Measurements from ENCODE around the gene PPFIA4. TPM values are rescaled to one million over a fixed set of nuclear protein-coding genes. Genes with fewer than 3 reads are reported as not detected.

PPFIA4 gene
- polyA plus RNA-seq, 4 donors = 0.27 to 1.2 (median 0.54) TPM; not detected in 1

DNA sequence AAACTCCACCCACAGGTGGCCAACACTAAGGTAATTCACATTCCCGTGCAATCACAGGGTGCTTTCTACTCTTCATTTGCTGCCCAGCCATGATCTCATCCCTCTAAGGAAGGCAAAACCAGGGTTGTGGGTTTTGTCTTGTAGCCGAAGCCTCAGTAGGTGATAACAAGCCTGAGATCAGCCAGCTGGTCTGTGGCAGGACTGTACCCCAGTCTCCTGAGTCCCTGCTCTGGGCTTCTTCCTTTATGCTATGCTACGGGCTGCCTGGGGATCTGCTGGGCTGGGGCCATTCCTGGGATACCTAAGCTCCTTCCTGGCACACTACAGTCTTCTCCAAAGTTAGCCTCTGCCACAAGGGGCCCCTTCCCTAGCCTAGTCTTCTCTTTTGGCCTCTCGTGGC, 9.8 kb downstream of the PPFIA4 start:
- 39 to 60% (median 57%) methylated on average over 4 of the region's 4 CpGs for WGBS, 3 donors
- no peak for FAIRE-seq
- no peaks in the 10 kb centered on the region for H3K4me1 ChIP-seq (ENCODE audit: control insufficient read depth in 3 of 3, insufficient read depth in 2 of 3, low read depth in 1 of 3, low read length in 2 of 3)
- H3K36me3 ChIP-seq (ENCODE audit: control insufficient read depth in 3 of 3, insufficient read depth in 2 of 3, low read depth in 1 of 3, low read length in 3 of 3) = no peaks in the 10 kb centered on the region
- no peak overlapping the region for H3K4me3 ChIP-seq (ENCODE audit: low read depth in 1 of 3, low read length in 3 of 3)
- DNase-seq = no peak
- H3K9me3 ChIP-seq (ENCODE audit: control insufficient read depth in 2 of 2, insufficient read depth in 1 of 2, low read depth in 1 of 2, low read length in 1 of 2) = no peaks in the 10 kb centered on the region
- H3K27me3 ChIP-seq (ENCODE audit: control insufficient read depth in 3 of 3, insufficient read depth in 3 of 3, low read length in 3 of 3) = peaks cover 0 to 5% (median 0%) of the 10 kb centered on the region in 3 donors
- H3K27ac ChIP-seq (ENCODE audit: low read depth in 1 of 3, low read length in 2 of 3) = no peak overlapping the region

DNA sequence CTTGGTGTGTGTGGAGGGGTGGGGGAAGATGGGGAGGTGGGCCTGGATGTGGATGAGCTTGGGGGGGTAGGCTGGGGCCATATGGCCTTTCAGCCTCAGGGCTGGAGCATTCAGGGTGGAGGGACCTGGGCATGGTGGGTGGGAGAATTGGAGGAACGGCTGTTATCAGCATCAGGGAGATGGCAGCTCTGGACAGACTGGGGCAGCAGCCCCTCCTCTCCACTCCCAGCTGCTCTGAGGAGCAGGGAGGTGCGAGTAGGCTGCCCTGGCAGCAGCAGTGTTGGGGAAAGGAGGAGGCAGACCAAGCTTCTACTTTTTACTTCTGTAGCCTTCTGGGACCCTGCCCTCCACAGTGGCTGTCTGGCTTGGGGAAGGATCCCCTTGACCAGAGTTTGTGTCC, 10.2 kb downstream of the PPFIA4 start:
- DNase-seq (no peak), FAIRE-seq (no peak)
- Histone ChIP-seq H3K27me3 (ENCODE audit: control insufficient read depth in 3 of 3, insufficient read depth in 3 of 3, low read length in 3 of 3) (peaks cover 0 to 6% (median 0%) of the 10 kb centered on the region in 3 donors), H3K4me3 (ENCODE audit: low read depth in 1 of 3, low read length in 3 of 3) (no peak overlapping the region), H3K27ac (ENCODE audit: low read depth in 1 of 3, low read length in 2 of 3) (no peak overlapping the region), H3K4me1 (ENCODE audit: control insufficient read depth in 3 of 3, insufficient read depth in 2 of 3, low read depth in 1 of 3, low read length in 2 of 3) (no peaks in the 10 kb centered on the region), H3K9me3 (ENCODE audit: control insufficient read depth in 2 of 2, insufficient read depth in 1 of 2, low read depth in 1 of 2, low read length in 1 of 2) (no peaks in the 10 kb centered on the region), H3K36me3 (ENCODE audit: control insufficient read depth in 3 of 3, insufficient read depth in 2 of 3, low read depth in 1 of 3, low read length in 3 of 3) (no peaks in the 10 kb centered on the region)
- WGBS, 3 donors = 41 to 46% (median 43%) methylated on average over 2 of the region's 2 CpGs

- H3K4me1 ChIP-seq (ENCODE audit: control insufficient read depth in 3 of 3, insufficient read depth in 2 of 3, low read depth in 1 of 3, low read length in 2 of 3) = no peaks in the 10 kb centered on the region
- H3K36me3 ChIP-seq (ENCODE audit: control insufficient read depth in 3 of 3, insufficient read depth in 2 of 3, low read depth in 1 of 3, low read length in 3 of 3) = no peaks in the 10 kb centered on the region
- no peak overlapping the region for H3K27ac ChIP-seq (ENCODE audit: low read depth in 1 of 3, low read length in 2 of 3)
- FAIRE-seq (no peak), DNase-seq (no peak)
- 73 to 81% (median 75%) methylated on average over 10 of the region's 10 CpGs for WGBS, 3 donors
- no peaks in the 10 kb centered on the region for H3K9me3 ChIP-seq (ENCODE audit: control insufficient read depth in 2 of 2, insufficient read depth in 1 of 2, low read depth in 1 of 2, low read length in 1 of 2)
- peaks cover 0 to 7% (median 0%) of the 10 kb centered on the region in 3 donors for H3K27me3 ChIP-seq (ENCODE audit: control insufficient read depth in 3 of 3, insufficient read depth in 3 of 3, low read length in 3 of 3)
- H3K4me3 ChIP-seq (ENCODE audit: low read depth in 1 of 3, low read length in 3 of 3) = no peak overlapping the region
Observed at GRCh38 chr1:203037509-203038190, 11.4 kb downstream of the PPFIA4 start.

GRCh38 chr1:203038217-203038741, 12.0 kb downstream of the PPFIA4 start:
- Histone ChIP-seq H3K4me3 (ENCODE audit: low read depth in 1 of 3, low read length in 3 of 3) (no peak overlapping the region), H3K9me3 (ENCODE audit: control insufficient read depth in 2 of 2, insufficient read depth in 1 of 2, low read depth in 1 of 2, low read length in 1 of 2) (no peaks in the 10 kb centered on the region), H3K27me3 (ENCODE audit: control insufficient read depth in 3 of 3, insufficient read depth in 3 of 3, low read length in 3 of 3) (peaks cover 0 to 7% (median 0%) of the 10 kb centered on the region in 3 donors), H3K36me3 (ENCODE audit: control insufficient read depth in 3 of 3, insufficient read depth in 2 of 3, low read depth in 1 of 3, low read length in 3 of 3) (no peaks in the 10 kb centered on the region), H3K27ac (ENCODE audit: low read depth in 1 of 3, low read length in 2 of 3) (no peak overlapping the region), H3K4me1 (ENCODE audit: control insufficient read depth in 3 of 3, insufficient read depth in 2 of 3, low read depth in 1 of 3, low read length in 2 of 3) (no peaks in the 10 kb centered on the region)
- 28 to 55% (median 49%) methylated on average over 9 of the region's 9 CpGs for whole genome bisulfite sequencing, 3 donors
- FAIRE-seq (no peak), DNase-seq (no peak)

DNA sequence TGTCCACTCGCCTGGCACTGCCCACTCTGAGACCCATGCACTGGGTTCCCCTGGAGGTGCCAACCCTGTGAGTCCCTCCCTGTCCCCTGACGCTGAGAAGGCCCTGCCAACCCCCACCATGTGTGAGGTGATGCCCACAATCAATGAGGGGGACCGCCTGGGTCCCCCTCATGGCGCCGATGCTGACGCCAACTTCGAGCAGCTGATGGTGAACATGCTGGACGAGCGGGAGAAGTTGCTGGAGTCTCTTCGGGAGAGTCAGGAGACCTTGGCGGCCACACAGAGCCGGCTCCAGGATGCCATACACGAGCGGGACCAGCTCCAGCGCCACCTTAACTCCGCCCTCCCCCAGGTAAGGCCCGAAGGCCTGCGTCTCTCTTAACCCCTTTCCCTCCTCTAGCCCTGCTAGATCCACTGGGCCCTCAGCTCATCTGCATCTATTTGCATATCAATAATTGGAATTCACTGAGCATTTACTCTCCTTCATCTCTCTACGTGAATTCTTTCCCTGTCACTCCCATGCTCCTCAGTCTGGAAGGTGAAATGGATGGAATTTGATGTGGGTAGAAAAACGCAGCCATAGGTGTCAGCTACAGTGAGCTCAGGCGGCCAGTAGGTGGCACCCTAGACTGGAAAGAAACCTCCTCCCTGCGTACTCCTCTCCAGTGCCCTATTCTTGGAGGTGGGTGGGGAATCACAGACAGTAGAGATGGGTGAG, 12.8 kb downstream of the PPFIA4 start:
- FAIRE-seq (no peak), DNase-seq (peak; percentile 64 to 77)
- H3K4me3 ChIP-seq (ENCODE audit: low read depth in 1 of 3, low read length in 3 of 3) = no peak overlapping the region
- H3K27me3 ChIP-seq (ENCODE audit: control insufficient read depth in 3 of 3, insufficient read depth in 3 of 3, low read length in 3 of 3) = peaks cover 0 to 7% (median 0%) of the 10 kb centered on the region in 3 donors
- H3K4me1 ChIP-seq (ENCODE audit: control insufficient read depth in 3 of 3, insufficient read depth in 2 of 3, low read depth in 1 of 3, low read length in 2 of 3) = no peaks in the 10 kb centered on the region
- WGBS, 3 donors = 50 to 56% (median 50%) methylated on average over 21 to 22 of the region's 22 CpGs
- H3K27ac ChIP-seq (ENCODE audit: low read depth in 1 of 3, low read length in 2 of 3) = no peak overlapping the region
- H3K36me3 ChIP-seq (ENCODE audit: control insufficient read depth in 3 of 3, insufficient read depth in 2 of 3, low read depth in 1 of 3, low read length in 3 of 3) = no peaks in the 10 kb centered on the region
- H3K9me3 ChIP-seq (ENCODE audit: control insufficient read depth in 2 of 2, insufficient read depth in 1 of 2, low read depth in 1 of 2, low read length in 1 of 2) = no peaks in the 10 kb centered on the region

GRCh38 chr1:203039609-203040512, 13.6 kb downstream of the PPFIA4 start:
- H3K27me3 ChIP-seq (ENCODE audit: control insufficient read depth in 3 of 3, insufficient read depth in 3 of 3, low read length in 3 of 3) = peaks cover 0 to 7% (median 0%) of the 10 kb centered on the region in 3 donors
- no peak overlapping the region for H3K4me3 ChIP-seq (ENCODE audit: low read depth in 1 of 3, low read length in 3 of 3)
- no peaks in the 10 kb centered on the region for H3K4me1 ChIP-seq (ENCODE audit: control insufficient read depth in 3 of 3, insufficient read depth in 2 of 3, low read depth in 1 of 3, low read length in 2 of 3)
- no peaks in the 10 kb centered on the region for H3K9me3 ChIP-seq (ENCODE audit: control insufficient read depth in 2 of 2, insufficient read depth in 1 of 2, low read depth in 1 of 2, low read length in 1 of 2)
- DNase-seq (no peak), FAIRE-seq (no peak)
- 47 to 54% (median 52%) methylated on average over 11 of the region's 11 CpGs for WGBS, 3 donors
- H3K36me3 ChIP-seq (ENCODE audit: control insufficient read depth in 3 of 3, insufficient read depth in 2 of 3, low read depth in 1 of 3, low read length in 3 of 3) = no peaks in the 10 kb centered on the region
- H3K27ac ChIP-seq (ENCODE audit: low read depth in 1 of 3, low read length in 2 of 3) = no peak overlapping the region

GRCh38 chr1:203040513-203041275, 14.4 kb downstream of the PPFIA4 start:
- H3K9me3 ChIP-seq (ENCODE audit: control insufficient read depth in 2 of 2, insufficient read depth in 1 of 2, low read depth in 1 of 2, low read length in 1 of 2) = no peaks in the 10 kb centered on the region
- H3K36me3 ChIP-seq (ENCODE audit: control insufficient read depth in 3 of 3, insufficient read depth in 2 of 3, low read depth in 1 of 3, low read length in 3 of 3) = no peaks in the 10 kb centered on the region
- FAIRE-seq = no peak
- no peak overlapping the region for H3K27ac ChIP-seq (ENCODE audit: low read depth in 1 of 3, low read length in 2 of 3)
- peaks cover 0 to 7% (median 0%) of the 10 kb centered on the region in 3 donors for H3K27me3 ChIP-seq (ENCODE audit: control insufficient read depth in 3 of 3, insufficient read depth in 3 of 3, low read length in 3 of 3)
- 24 to 43% (median 27%) methylated on average over 5 of the region's 5 CpGs for WGBS, 3 donors
- no peaks in the 10 kb centered on the region for H3K4me1 ChIP-seq (ENCODE audit: control insufficient read depth in 3 of 3, insufficient read depth in 2 of 3, low read depth in 1 of 3, low read length in 2 of 3)
- no peak for DNase-seq
- H3K4me3 ChIP-seq (ENCODE audit: low read depth in 1 of 3, low read length in 3 of 3) = no peak overlapping the region
